Measurements from ENCODE around the gene SYT1.

GRCh38 chr12:79291711-79292110 lies 427.1 kb downstream of the SYT1 start:
- TF ChIP-seq CTCF (IDR thresholded peaks at IDR 0.05), result no peak
- TF ChIP-seq POLR2A (IDR thresholded peaks at IDR 0.05), result no peak

Measured in uterus (tissue), 2 donors.